NCI-H1092 (cell line): ENCODE data around the gene SPP1.
"Not testable (repeated sequence)": the region's sequence is repeated elsewhere in the genome, so short reads cannot be mapped to it uniquely, and the experiment has no call there.

ENCODE experiments used
- DNase-seq: peaks from one replicate; lab custom pipeline; 2025; lab: John Stamatoyannopoulos, UW

SPP1 gene

GRCh38 chr4:88025868-88026661, 50.6 kb downstream of the SPP1 start:
- DNase-seq, result not testable (repeated sequence)

GRCh38 chr4:88027611-88028608, 52.4 kb downstream of the SPP1 start:
- DNase-seq, result no peak

GRCh38 chr4:88028946-88029345, 53.4 kb downstream of the SPP1 start:
- DNase-seq, result no peak

GRCh38 chr4:88029556-88029955, 54.0 kb downstream of the SPP1 start:
- DNase-seq, result no peak

GRCh38 chr4:88030565-88031310, 55.2 kb downstream of the SPP1 start:
- no peak for DNase-seq
